GM10248 (cell line): ENCODE results near the gene ADAMTSL3.

Experiments used
- CTCF ChIA-PET: fragments of 300-600 bp; sonication (Branson Sonifier 250); formaldehyde crosslinking; extraction: SDS; loops from one replicate; lab custom pipeline; 2021; ENCODE audit warnings: antibody characterized with exemption; lab: Yijun Ruan, JAX
- POLR2A ChIA-PET: fragments of 350-650 bp; sonication (Branson Sonifier 250); formaldehyde crosslinking; extraction: SDS; loops from one replicate; lab custom pipeline; 2020; ENCODE audit warnings: antibody characterized with exemption; lab: Yijun Ruan, JAX
- DNase-seq: peaks from one replicate; pipeline ENCODE4 v3.0.0; 2012; ENCODE audit errors: extremely low spot score
- TF ChIP-seq, protein P1 (sequence below): IDR thresholded peaks from 2 replicates; pipeline ENCODE4 v1.5.1; 2012; ENCODE audit warnings: mild to moderate bottlenecking, low read depth; ENCODE audit errors: extremely low read depth, missing control alignments, control extremely low read depth

Gene ADAMTSL3

DNA sequence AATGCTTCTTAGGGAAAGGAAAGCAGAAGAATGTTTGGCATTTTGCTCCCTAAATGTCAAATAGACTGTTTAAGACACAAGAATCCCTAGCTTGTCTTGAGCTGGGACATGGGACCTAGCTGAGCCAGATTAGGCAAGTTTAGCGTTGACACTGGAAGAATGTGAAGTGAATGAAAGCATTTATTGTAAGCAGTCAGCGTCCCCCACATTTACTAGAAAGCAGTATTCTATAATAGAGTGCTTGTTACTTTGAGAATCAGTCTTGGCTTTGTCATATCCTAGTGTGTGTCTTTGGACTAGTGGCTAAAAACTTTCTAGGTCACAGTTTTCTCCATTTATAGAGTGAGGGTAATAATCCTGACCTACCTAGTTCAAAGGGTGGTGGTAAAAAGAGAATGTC lies 161.6 kb downstream of the ADAMTSL3 start:
- TF ChIP-seq, protein P1, sequence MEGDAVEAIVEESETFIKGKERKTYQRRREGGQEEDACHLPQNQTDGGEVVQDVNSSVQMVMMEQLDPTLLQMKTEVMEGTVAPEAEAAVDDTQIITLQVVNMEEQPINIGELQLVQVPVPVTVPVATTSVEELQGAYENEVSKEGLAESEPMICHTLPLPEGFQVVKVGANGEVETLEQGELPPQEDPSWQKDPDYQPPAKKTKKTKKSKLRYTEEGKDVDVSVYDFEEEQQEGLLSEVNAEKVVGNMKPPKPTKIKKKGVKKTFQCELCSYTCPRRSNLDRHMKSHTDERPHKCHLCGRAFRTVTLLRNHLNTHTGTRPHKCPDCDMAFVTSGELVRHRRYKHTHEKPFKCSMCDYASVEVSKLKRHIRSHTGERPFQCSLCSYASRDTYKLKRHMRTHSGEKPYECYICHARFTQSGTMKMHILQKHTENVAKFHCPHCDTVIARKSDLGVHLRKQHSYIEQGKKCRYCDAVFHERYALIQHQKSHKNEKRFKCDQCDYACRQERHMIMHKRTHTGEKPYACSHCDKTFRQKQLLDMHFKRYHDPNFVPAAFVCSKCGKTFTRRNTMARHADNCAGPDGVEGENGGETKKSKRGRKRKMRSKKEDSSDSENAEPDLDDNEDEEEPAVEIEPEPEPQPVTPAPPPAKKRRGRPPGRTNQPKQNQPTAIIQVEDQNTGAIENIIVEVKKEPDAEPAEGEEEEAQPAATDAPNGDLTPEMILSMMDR: no peak
- no peak for DNase-seq
- CTCF ChIA-PET: no interaction called here
- POLR2A ChIA-PET: no interaction called here

DNA sequence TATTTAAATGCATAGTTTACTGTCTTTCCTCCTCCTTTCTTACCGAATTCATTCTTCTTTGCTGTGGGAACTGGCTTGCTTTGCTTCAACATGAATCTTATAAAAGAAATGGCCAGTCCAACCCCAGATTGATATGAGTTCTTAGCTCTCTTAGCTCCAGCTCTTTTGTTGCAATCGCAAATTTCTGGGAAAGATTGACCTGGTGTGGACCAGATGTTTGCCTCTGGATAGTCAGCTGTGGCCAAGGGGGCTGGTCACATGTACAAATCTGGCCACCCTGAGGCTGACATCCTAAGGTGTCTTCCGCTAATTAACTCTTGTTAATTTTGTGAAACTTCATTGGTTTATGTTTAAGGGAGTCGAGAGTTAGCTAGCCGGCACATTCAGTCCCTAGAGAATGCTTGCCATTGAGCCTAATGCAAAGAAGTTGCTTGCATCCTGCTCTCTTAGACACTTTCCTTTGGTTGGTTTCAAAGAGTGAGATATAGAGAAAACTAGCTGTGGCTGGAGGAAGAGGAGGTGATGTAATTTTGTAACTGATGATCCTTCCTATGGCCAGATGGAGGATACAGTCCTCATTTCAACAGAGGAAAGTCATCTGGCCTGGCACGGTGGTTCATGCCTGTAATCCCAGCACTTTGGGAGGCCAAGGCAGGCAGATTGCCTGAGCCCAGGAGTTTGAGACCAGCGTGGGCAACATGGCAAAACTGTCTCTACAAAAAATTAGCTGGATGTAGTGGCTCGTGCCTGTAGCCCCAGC lies 162.4 kb downstream of the ADAMTSL3 start:
- TF ChIP-seq, protein P1: no peak
- CTCF ChIA-PET: interaction anchor here (1.2 to 1.6 kb wide), 2 partner anchors 12 to 40 kb away, joined by 3 to 4 read pairs; no protein-coding TSS in a partner anchor
- POLR2A ChIA-PET: no interaction called here
- no peak for DNase-seq

DNA sequence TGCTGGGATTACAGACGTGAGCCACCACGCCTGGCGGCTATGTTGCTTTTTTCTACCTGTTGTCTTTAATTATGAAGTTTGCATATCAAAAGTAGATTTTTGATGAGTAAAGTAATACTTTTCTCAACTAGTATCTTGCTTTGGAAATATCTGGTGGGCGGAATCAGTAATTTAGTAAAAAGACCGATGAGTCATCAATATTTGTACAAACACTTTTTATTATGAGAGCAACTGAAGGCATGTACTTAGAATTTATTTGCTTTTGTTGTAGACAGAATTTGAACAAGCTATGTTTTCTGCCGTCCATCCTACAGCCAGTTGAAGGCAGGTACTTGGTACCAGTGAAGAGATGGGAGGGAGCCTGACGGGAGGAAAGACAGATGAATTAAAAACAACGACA lies 164.7 kb downstream of the ADAMTSL3 start:
- POLR2A ChIA-PET: no interaction called here
- no peak for DNase-seq
- TF ChIP-seq, protein P1: no peak
- CTCF ChIA-PET: no interaction called here

DNA sequence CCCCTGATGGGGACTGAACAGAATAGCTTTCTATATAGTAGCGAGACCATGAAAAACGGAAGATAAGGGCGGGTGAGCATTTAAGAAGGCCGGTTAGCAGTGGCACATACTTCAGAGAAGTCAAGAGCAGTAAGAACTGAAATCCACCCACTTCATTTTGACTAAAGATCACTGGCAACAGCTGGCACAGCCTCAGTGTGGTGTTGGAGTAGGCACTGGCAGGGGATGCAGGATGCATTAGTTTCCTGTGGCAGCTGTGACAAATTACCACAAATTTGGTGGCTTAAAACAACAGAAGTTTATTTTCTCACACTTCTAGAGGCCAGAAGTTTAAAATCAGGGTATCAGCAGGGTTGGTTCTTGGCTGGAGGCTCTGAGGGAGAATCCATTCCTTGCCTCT lies 176.5 kb downstream of the ADAMTSL3 start:
- POLR2A ChIA-PET: no interaction called here
- TF ChIP-seq, protein P1: no peak
- CTCF ChIA-PET: no interaction called here
- DNase-seq: no peak

DNA sequence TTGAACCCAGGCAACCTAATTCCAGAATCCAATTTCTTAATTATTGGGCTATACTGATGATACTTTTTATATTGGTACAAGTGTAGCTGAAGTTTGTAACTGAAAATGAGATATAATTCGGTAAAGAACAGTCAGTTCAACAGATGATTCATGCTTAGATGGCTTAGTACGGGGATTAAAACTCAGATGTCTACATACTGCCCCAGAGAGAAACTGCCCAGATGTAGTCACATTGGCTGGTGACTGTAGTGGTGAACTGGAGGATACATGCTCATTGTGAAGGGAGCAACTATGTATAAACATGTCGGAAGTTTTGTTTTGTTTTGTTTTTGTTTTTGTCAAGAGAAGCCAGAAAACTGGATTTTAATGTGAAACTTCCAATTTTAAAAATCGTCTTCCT lies 179.6 kb downstream of the ADAMTSL3 start:
- CTCF ChIA-PET: interaction anchor here (2.0 kb wide), 1 partner anchor 26 kb away, joined by 4 read pairs; no protein-coding TSS in a partner anchor
- no peak for DNase-seq
- TF ChIP-seq, protein P1: no peak
- POLR2A ChIA-PET: no interaction called here

DNA sequence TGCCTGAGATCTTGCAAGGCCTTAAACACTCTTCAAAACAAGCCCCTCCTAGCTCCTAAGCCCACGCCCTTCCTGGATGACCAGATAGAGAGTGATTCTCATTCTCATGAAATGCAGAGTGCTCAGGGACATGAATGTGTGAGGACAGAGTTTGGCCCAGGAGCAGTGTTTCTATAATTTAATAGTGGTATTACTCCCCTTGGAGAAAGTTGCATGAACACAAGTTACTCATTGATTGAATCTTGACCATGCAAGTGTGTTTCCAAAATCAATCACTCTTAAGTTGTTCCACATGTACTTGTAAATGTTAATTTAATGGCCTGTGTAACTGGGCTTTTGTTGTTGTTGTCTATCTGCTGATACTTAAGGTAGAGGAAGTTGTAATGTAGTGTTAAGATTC lies 181.6 kb downstream of the ADAMTSL3 start:
- CTCF ChIA-PET: interaction anchor here (1.1 to 1.4 kb wide), 4 partner anchors 12 to 199 kb away, joined by 3 to 4 read pairs (median 4); no protein-coding TSS in a partner anchor
- POLR2A ChIA-PET: no interaction called here
- TF ChIP-seq, protein P1: no peak
- DNase-seq: no peak
